Fibroblast of gingiva (primary cell): ENCODE results near the gene AK1.

Experiments
- DNase-seq: peaks from one replicate; pipeline ENCODE4 v3.0.0-alpha.2; 2011; ENCODE audit warnings: low read depth

Gene AK1

GRCh38 chr9:127909839-127910273 is 32.4 kb upstream of the AK1 start:
- DNase-seq = no peak

- no peak for DNase-seq
Measured at GRCh38 chr9:127908660-127908926, 31.1 kb upstream of the AK1 start.

GRCh38 chr9:127907867-127908659 is 30.6 kb upstream of the AK1 start:
- DNase-seq = no peak

- DNase-seq = no peak
Measured at GRCh38 chr9:127905788-127906191, 28.3 kb upstream of the AK1 start.

GRCh38 chr9:127905004-127905728 is 27.7 kb upstream of the AK1 start:
- DNase-seq = no peak

GRCh38 chr9:127904561-127905003 is 27.1 kb upstream of the AK1 start:
- DNase-seq = no peak

- peak; percentile 82 for DNase-seq
Measured at GRCh38 chr9:127903557-127904475, 26.3 kb upstream of the AK1 start.

GRCh38 chr9:127899128-127899943 is 21.9 kb upstream of the AK1 start, which contains the start of gene ST6GALNAC6:
Gene ST6GALNAC6 (minus strand): TSS chr9:127899603. CDS start chr9:127897981, 1,622 bp downstream.
- DNase-seq = peak; percentile 82

GRCh38 chr9:127898433-127899127 is 21.1 kb upstream of the AK1 start:
- DNase-seq = peak; percentile 89

GRCh38 chr9:127897193-127897692 is 19.8 kb upstream of the AK1 start:
- peak; percentile 80 for DNase-seq

- no peak for DNase-seq
Measured at GRCh38 chr9:127896395-127897192, 19.1 kb upstream of the AK1 start.

- DNase-seq = no peak
Measured at GRCh38 chr9:127895811-127896210, 18.3 kb upstream of the AK1 start.

- DNase-seq = no peak
Measured at GRCh38 chr9:127893392-127893791, 15.9 kb upstream of the AK1 start.

- no peak for DNase-seq
Measured at GRCh38 chr9:127892831-127893230, 15.4 kb upstream of the AK1 start.

- DNase-seq = no peak
Measured at GRCh38 chr9:127890053-127890452, 12.6 kb upstream of the AK1 start.

GRCh38 chr9:127887792-127888191 is 10.3 kb upstream of the AK1 start:
- DNase-seq = no peak

- no peak for DNase-seq
Measured at GRCh38 chr9:127886401-127886972, 9.0 kb upstream of the AK1 start.

- DNase-seq = no peak
Measured at GRCh38 chr9:127885508-127886281, 8.2 kb upstream of the AK1 start.
